EH (cell line): ENCODE results near the gene AKAP14.
"Not testable (repeated sequence)": the region's sequence is repeated elsewhere in the genome, so short reads cannot be mapped to it uniquely, and the experiment has no call there.

ENCODE experiments used
- DNase-seq: peaks from one replicate; pipeline ENCODE4 v3.0.0-alpha.2; 2015; ENCODE audit warnings: low read depth

The AKAP14 gene

GRCh38 chrX:119895843-119896326 is at the start of gene AKAP14:
TSS of gene AKAP14 (plus strand) at chrX:119895893. CDS start at chrX:119903224, 7,331 bp downstream.
- DNase-seq: peak; percentile 24

GRCh38 chrX:119852382-119853353 is 43.0 kb upstream of the AKAP14 start, which contains the start of gene UPF3B:
TSS of gene UPF3B (minus strand) at chrX:119852963. CDS start at chrX:119852928, 35 bp downstream.
- DNase-seq: peak; percentile 98

GRCh38 chrX:119853444-119853843 is 42.2 kb upstream of the AKAP14 start:
- DNase-seq: peak; percentile 4

GRCh38 chrX:119870626-119871131 is 25.0 kb upstream of the AKAP14 start:
- DNase-seq: peak; percentile 62

- DNase-seq: no peak
Measured at GRCh38 chrX:119871245-119871598, 24.5 kb upstream of the AKAP14 start.

- DNase-seq: peak; percentile 88
Measured at GRCh38 chrX:119871599-119872395, 23.9 kb upstream of the AKAP14 start, which contains the start of the genes NDUFA1 and RNF113A. TSS of gene NDUFA1 (plus strand) at chrX:119871832. CDS start at chrX:119871912, 80 bp downstream. TSS of gene RNF113A (minus strand) at chrX:119871733. CDS start at chrX:119871613, 120 bp downstream.

GRCh38 chrX:119878740-119879139 is 17.0 kb upstream of the AKAP14 start:
- DNase-seq: no peak

GRCh38 chrX:119880076-119880475 is 15.6 kb upstream of the AKAP14 start:
- DNase-seq: no peak

GRCh38 chrX:119880552-119881437 is 14.9 kb upstream of the AKAP14 start:
- DNase-seq: peak; percentile 64

GRCh38 chrX:119885554-119886428 is 9.9 kb upstream of the AKAP14 start:
- DNase-seq: peak; percentile 37

GRCh38 chrX:119887721-119888425 is 7.8 kb upstream of the AKAP14 start:
- DNase-seq: peak; percentile 65

- DNase-seq: not testable (repeated sequence)
Measured at GRCh38 chrX:119890626-119891025, 5.1 kb upstream of the AKAP14 start.

GRCh38 chrX:119891961-119892692 is 3.6 kb upstream of the AKAP14 start:
- peak; percentile 51 for DNase-seq

- no peak for DNase-seq
Measured at GRCh38 chrX:119899125-119899524, 3.4 kb downstream of the AKAP14 start.

GRCh38 chrX:119900976-119901375 is 5.3 kb downstream of the AKAP14 start:
- DNase-seq: no peak

- DNase-seq: no peak
Measured at GRCh38 chrX:119916310-119916709, 20.6 kb downstream of the AKAP14 start.

- no peak for DNase-seq
Measured at GRCh38 chrX:119917877-119918276, 22.2 kb downstream of the AKAP14 start.

- no peak for DNase-seq
Measured at GRCh38 chrX:119919835-119920585, 24.3 kb downstream of the AKAP14 start.
